C4-2B (cell line): ENCODE results near the gene OTULIN.

Experiments
- ZFX ChIP-seq: fragments of 450-650 bp; IDR thresholded peaks from 2 replicates; pipeline ENCODE4 v1.6.1; 2017
- TF ChIP-seq, protein P1 (sequence below): fragments of 450-650 bp; conservative IDR thresholded peaks from 2 replicates; pipeline ENCODE4 v1.5.1; 2017; ENCODE audit warnings: mild to moderate bottlenecking

DNA sequence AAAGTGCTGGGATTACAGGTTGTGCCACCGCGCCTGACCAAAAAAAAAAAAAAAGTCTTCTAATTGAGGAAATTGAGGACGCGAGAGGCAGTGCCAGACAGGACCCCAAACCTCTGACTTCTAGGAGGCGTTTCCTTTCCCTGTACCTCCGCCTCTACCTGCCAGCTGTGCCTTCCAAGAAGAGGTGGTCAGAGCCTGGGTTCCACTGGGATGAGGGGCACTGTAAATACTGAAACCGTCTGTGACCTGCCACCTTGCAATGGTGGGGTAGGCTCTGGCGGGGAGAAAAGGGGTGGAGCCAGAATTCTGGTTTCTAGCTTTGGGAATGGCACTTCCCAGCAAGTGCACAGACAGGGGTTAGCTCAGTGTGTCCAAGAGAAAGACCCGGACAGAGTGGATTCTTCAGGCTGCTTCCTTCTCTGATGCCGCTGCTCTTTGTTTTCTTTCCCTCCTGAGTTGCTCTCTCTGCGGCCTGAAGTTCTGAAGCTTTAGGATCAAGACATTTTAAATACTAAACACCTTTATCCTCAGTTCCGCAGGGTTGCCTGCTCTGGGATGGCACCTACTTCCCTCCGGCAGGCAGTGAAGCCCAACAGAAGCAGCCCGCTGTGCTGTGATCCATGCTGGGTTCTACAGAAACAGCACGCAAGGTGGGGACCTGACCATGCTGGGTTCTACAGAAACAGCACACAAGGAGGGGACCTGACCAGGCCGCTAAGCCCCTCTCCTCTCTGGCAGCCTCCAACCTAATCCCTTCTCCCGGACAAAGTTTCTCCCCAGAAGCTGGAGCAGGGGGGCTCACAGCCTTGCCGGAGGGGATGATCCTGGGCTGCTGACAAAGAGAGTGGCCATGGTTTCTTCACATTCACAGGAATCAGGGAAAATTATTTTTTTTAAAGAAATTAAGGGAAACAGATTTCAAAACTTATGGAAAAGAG, 65.2 kb downstream of the OTULIN start:
- TF ChIP-seq, protein P1, sequence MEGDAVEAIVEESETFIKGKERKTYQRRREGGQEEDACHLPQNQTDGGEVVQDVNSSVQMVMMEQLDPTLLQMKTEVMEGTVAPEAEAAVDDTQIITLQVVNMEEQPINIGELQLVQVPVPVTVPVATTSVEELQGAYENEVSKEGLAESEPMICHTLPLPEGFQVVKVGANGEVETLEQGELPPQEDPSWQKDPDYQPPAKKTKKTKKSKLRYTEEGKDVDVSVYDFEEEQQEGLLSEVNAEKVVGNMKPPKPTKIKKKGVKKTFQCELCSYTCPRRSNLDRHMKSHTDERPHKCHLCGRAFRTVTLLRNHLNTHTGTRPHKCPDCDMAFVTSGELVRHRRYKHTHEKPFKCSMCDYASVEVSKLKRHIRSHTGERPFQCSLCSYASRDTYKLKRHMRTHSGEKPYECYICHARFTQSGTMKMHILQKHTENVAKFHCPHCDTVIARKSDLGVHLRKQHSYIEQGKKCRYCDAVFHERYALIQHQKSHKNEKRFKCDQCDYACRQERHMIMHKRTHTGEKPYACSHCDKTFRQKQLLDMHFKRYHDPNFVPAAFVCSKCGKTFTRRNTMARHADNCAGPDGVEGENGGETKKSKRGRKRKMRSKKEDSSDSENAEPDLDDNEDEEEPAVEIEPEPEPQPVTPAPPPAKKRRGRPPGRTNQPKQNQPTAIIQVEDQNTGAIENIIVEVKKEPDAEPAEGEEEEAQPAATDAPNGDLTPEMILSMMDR = no peak
- no peak for TF ChIP-seq ZFX
